GM12891 (cell line): ENCODE results near the gene ACTR6.

Source experiments
- POLR2A ChIP-seq: IDR thresholded peaks from 2 replicates; pipeline ENCODE4 v1.6.1; 2011; ENCODE audit warnings: low read depth, low read length, control low read depth
- POLR2AphosphoS5 ChIP-seq: IDR thresholded peaks from 2 replicates; pipeline ENCODE4 v1.6.1; 2011; ENCODE audit warnings: low read depth, low read length, control low read depth
- SPI1 ChIP-seq: IDR thresholded peaks from 2 replicates; pipeline ENCODE4 v1.6.1; 2011; ENCODE audit warnings: low read depth, low read length, control low read depth
- TAF1 ChIP-seq: IDR thresholded peaks from 2 replicates; pipeline ENCODE4 v1.6.1; 2011; ENCODE audit warnings: low read depth, low read length, control low read depth

GRCh38 chr12:100266585-100266834, 65.9 kb downstream of the ACTR6 start:
- no peak for TF ChIP-seq POLR2A
- no peak for TF ChIP-seq POLR2AphosphoS5
- TF ChIP-seq TAF1 = no peak
- no peak for TF ChIP-seq SPI1
